ENCODE data around the gene STKLD1.

DNA sequence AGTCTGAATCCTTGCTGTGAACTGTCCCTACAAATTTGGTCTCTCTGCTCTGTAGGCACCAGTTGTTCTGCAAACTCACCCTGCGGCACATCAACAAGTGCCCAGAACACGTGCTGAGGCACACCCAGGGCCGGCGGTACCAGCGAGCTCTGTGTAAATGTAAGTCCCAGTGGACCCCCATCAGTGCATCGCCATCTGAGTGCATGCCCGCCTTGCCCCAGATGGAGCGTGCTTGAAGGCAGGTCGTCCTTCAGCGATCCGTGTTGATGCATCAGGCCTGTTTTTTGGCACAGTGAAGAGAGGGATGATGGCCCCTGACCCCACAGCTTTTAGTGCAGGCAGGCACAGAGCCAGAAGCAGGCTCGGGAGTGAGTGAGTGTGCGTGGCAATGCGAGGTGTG, 18.5 kb upstream of the STKLD1 start:
- no peak for TF ChIP-seq CTCF (conservative IDR thresholded peaks at IDR 0.05 in 1 of 2, IDR thresholded peaks at IDR 0.05 in 1 of 2; ENCODE audit: extremely low read depth in 1 of 2, insufficient read depth in 1 of 2, low read depth in 1 of 2, low read length in 2 of 2)
- no peak for TF ChIP-seq EZH2 (IDR thresholded peaks at IDR 0.05; ENCODE audit: borderline replicate concordance, low read length)

Data from mammary epithelial cell (primary cell).